IMR-90 (cell line): ENCODE measurements around the gene GALNT17.

Experiments used
- BHLHE40 ChIP-seq: fragments of 150-350 bp; IDR thresholded peaks from 2 replicates; pipeline ENCODE4 v1.6.1; 2016; ENCODE audit warnings: mild to moderate bottlenecking, low read depth, low read length
- CEBPB ChIP-seq: IDR thresholded peaks from 2 replicates; pipeline ENCODE4 v1.6.1; 2012; ENCODE audit warnings: low read depth, low read length, improper control_type of control experiment
- CHD1 ChIP-seq: IDR thresholded peaks from 2 replicates; pipeline ENCODE4 v1.6.1; 2012; ENCODE audit warnings: low read depth, low read length, improper control_type of control experiment
- CTCF ChIP-seq: conservative IDR thresholded peaks from 2 replicates; pipeline ENCODE4 v1.5.1; 2012; ENCODE audit warnings: mild to moderate bottlenecking, low read depth, low read length, improper control_type of control experiment
- ELK1 ChIP-seq: fragments of 150-350 bp; IDR thresholded peaks from 2 replicates; pipeline ENCODE4 v1.6.1; 2016; ENCODE audit warnings: low read depth, mild to moderate bottlenecking, low read length, moderate library complexity, borderline replicate concordance
- MAZ ChIP-seq: IDR thresholded peaks from 2 replicates; pipeline ENCODE4 v1.6.1; 2012; ENCODE audit warnings: low read depth, mild to moderate bottlenecking, low read length, improper control_type of control experiment, moderate library complexity, borderline replicate concordance
- MXI1 ChIP-seq: IDR thresholded peaks from 2 replicates; pipeline ENCODE4 v1.6.1; 2012; ENCODE audit warnings: low read depth, mild to moderate bottlenecking, low read length, moderate library complexity, borderline replicate concordance
- NFE2L2 ChIP-seq: fragments of 150-350 bp; IDR thresholded peaks from 2 replicates; pipeline ENCODE4 v1.6.1; 2016; ENCODE audit warnings: low read depth, mild to moderate bottlenecking, low read length
- POLR2A ChIP-seq: IDR thresholded peaks from 2 replicates; pipeline ENCODE4 v1.6.1; 2012; ENCODE audit warnings: mild to moderate bottlenecking, low read depth, low read length
- RAD21 ChIP-seq: IDR thresholded peaks from 2 replicates; pipeline ENCODE4 v1.6.1; 2012; ENCODE audit warnings: low read length, improper control_type of control experiment
- RCOR1 ChIP-seq: IDR thresholded peaks from 2 replicates; pipeline ENCODE4 v1.6.1; 2012; ENCODE audit warnings: mild to moderate bottlenecking, low read length, improper control_type of control experiment; ENCODE audit not compliant: insufficient replicate concordance
- RFX5 ChIP-seq: IDR thresholded peaks from 2 replicates; pipeline ENCODE4 v1.8.0; 2012; ENCODE audit warnings: low read depth, mild to moderate bottlenecking, low read length, moderate library complexity
- SMC3 ChIP-seq: fragments of 150-350 bp; IDR thresholded peaks from 2 replicates; pipeline ENCODE4 v1.6.1; 2016; ENCODE audit warnings: low read depth, mild to moderate bottlenecking, antibody characterized with exemption, low read length, moderate library complexity
- USF2 ChIP-seq: fragments of 150-350 bp; IDR thresholded peaks from 2 replicates; pipeline ENCODE4 v1.6.1; 2017; ENCODE audit warnings: mild to moderate bottlenecking, antibody characterized with exemption, low read length, low read depth

- TF ChIP-seq CTCF = no peak
- no peak for TF ChIP-seq POLR2A
- TF ChIP-seq MXI1 = no peak
- TF ChIP-seq RCOR1 = no peak
- no peak for TF ChIP-seq RAD21
- TF ChIP-seq USF2 = no peak
- no peak for TF ChIP-seq SMC3
- no peak for TF ChIP-seq RFX5
- no peak for TF ChIP-seq BHLHE40
- TF ChIP-seq CEBPB = no peak
- TF ChIP-seq MAZ = no peak
- no peak for TF ChIP-seq CHD1
- TF ChIP-seq ELK1 = no peak
- TF ChIP-seq NFE2L2 = no peak
Measured at GRCh38 chr7:71465741-71466189, 333.8 kb downstream of the GALNT17 start.
